Measurements from ENCODE around the gene EEF2. TPM values are rescaled to one million over a fixed set of nuclear protein-coding genes. Genes with fewer than 3 reads are reported as not detected.

Gene EEF2
- total and polyA plus RNA-seq, 2 donors (not counting 1 experiment from before 2014, with no cell fraction given) = 1,449 to 3,167 TPM

- Mint-ChIP-seq H3K9me3 (ENCODE audit: insufficient read depth) (no peaks in the 10 kb centered on the region), H3K27me3 (peaks cover 1% of the 10 kb centered on the region), H3K4me3 (no peak overlapping the region), H3K4me1 (no peaks in the 10 kb centered on the region), H3K27ac (no peak overlapping the region)
- H3K4me2 ChIP-seq (replicated peaks; ENCODE audit: low read depth, low read length, poor library complexity, severe bottlenecking) = no peak overlapping the region
- H3K9ac ChIP-seq (ENCODE audit: low read length) = no peak overlapping the region
- no peak overlapping the region for H3K4me3 ChIP-seq (ENCODE audit: control extremely low read depth in 1 of 5, extremely low read depth in 1 of 5, insufficient read depth in 1 of 5, low read depth in 2 of 5, low read length in 4 of 5)
- DNase-seq (no peak), ATAC-seq (ENCODE audit: low read depth) (no peak)
- WGBS (ENCODE audit: insufficient coverage) = 85% methylated on average over 19 of the region's 29 CpGs
- no peaks in the 10 kb centered on the region for H3K36me3 ChIP-seq (replicated peaks in 1 of 2; ENCODE audit: control extremely low read depth in 1 of 2, control insufficient read depth in 1 of 2, extremely low read depth in 1 of 2, insufficient read depth in 2 of 2, low read length in 1 of 2)
- no peak overlapping the region for H3K27ac ChIP-seq (ENCODE audit: low read length in 2 of 2)
- H4K20me1 ChIP-seq (ENCODE audit: control insufficient read depth, insufficient read depth, low read length, poor library complexity, severe bottlenecking) = no peaks in the 10 kb centered on the region
- no peak for TF ChIP-seq EZH2 (IDR thresholded peaks at IDR 0.05; ENCODE audit: borderline replicate concordance, insufficient read depth, low read depth, low read length, poor library complexity, severe bottlenecking)
- no peak for TF ChIP-seq CTCF (IDR thresholded peaks at IDR 0.05)
- H3K27me3 ChIP-seq (replicated peaks in 1 of 4; ENCODE audit: control extremely low read depth in 1 of 4, control insufficient read depth in 3 of 4, insufficient read depth in 4 of 4, low read length in 3 of 4) = peaks cover 0 to 13% (median 6%) of the 10 kb centered on the region in 4 experiments
- H3K4me1 ChIP-seq (ENCODE audit: control insufficient read depth in 2 of 2, insufficient read depth in 2 of 2, low read length in 2 of 2) = no peaks in the 10 kb centered on the region
- ChIA-PET POLR2A (no interaction called here), CTCF (no interaction called here)
- intact Hi-C loops (cut with micrococcal nuclease) = no loop called here
- H3K9me3 ChIP-seq (ENCODE audit: control extremely low read depth in 1 of 3, control insufficient read depth in 2 of 3, insufficient read depth in 1 of 3, low read length in 2 of 3) = no peaks in the 10 kb centered on the region
- no peak overlapping the region for H2AFZ ChIP-seq (ENCODE audit: insufficient read depth, low read depth, low read length, poor library complexity, severe bottlenecking)
- no peaks in the 10 kb centered on the region for H3K79me2 ChIP-seq (ENCODE audit: control insufficient read depth, insufficient read depth, low read length)
Observed at GRCh38 chr19:3936506-3937442, 48.5 kb downstream of the EEF2 start.
